ENCODE data around the gene AMTN. TPM values are rescaled to one million over a fixed set of nuclear protein-coding genes. Genes with fewer than 3 reads are reported as not detected.

AMTN gene, protein sequence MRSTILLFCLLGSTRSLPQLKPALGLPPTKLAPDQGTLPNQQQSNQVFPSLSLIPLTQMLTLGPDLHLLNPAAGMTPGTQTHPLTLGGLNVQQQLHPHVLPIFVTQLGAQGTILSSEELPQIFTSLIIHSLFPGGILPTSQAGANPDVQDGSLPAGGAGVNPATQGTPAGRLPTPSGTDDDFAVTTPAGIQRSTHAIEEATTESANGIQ
- polyA plus RNA-seq (2013, experiment 1 of 2) = not detected
- polyA plus RNA-seq (2013, experiment 2 of 2) = not detected

DNA sequence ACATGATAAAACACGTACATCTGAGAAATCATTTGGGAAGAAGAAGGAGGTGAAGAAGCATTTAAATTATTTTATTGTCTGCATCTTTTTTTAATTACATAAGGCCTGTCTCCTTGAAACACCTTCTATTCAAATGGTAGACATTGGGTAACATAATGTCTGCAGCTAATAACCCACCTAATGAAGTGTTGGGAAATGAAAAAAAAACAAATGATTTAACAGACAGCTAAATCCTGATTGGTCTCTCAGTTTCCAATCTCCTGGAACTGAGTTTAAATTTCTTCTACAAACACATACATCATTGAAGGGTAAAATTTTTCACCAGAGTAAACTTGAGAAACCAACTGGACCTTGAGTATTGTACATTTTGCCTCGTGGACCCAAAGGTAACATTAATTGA is at the start of gene AMTN:
Gene AMTN, plus strand, starts transcription at position 301 of the 400 bp plus-strand sequence. CDS start 209 bp downstream, outside the sequence.
- no CpG with 5 or more reads among the region's 2 CpGs for WGBS
- H2BK15ac ChIP-seq (ENCODE audit: low read depth, poor library complexity, severe bottlenecking) = no peak within 1 kb of the TSS

DNA sequence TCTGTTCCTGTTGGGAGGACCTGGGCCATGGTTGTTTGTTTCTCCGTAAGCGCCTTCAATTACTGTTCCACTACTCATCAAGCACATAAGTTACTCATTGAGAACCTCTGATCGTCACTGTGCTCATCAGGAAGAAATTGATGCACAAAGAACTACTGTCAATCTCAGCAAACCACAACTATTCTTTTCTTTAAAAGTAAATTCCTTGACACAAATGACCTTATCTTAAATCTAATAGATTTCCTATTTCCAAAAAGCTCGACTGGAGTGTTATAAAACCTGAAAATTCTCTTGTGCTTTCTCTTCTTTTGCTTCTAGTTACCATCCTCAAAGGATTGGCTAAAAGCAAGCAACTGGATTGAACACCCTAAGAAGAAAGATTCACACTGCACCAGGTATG is 46.5 kb upstream of the AMTN start, which contains the start of gene MUC7:
Gene MUC7, plus strand, starts transcription at position 301 of the 400 bp plus-strand sequence. CDS start 1,825 bp downstream, outside the sequence.
- Histone ChIP-seq H3K79me1 (replicated peaks; ENCODE audit: low read length, poor library complexity, severe bottlenecking) (no peaks in the 10 kb centered on the region), H3K4me1 (ENCODE audit: control insufficient read depth, insufficient read depth, low read depth, low read length) (no peaks in the 10 kb centered on the region), H3K23ac (ENCODE audit: low read length in 2 of 2) (no peak within 1 kb of the TSS), H2BK5ac (ENCODE audit: low read depth, low read length, poor library complexity, severe bottlenecking) (no peak within 1 kb of the TSS), H3K4ac (ENCODE audit: low read depth in 1 of 2, low read length in 2 of 2) (no peak within 1 kb of the TSS), H4K91ac (ENCODE audit: low read length) (no peak within 1 kb of the TSS), H3K4me3 (ENCODE audit: insufficient read depth in 1 of 2, low read depth in 1 of 2, low read length in 2 of 2) (no peak within 1 kb of the TSS), H3K36me3 (ENCODE audit: control insufficient read depth in 1 of 2, insufficient read depth in 2 of 2, low read depth in 1 of 2, low read length in 2 of 2) (no peaks in the 10 kb centered on the region), H3K18ac (ENCODE audit: low read depth in 1 of 2, low read length in 2 of 2) (no peak within 1 kb of the TSS), H2BK120ac (ENCODE audit: low read depth, low read length) (no peak within 1 kb of the TSS), H2BK15ac (ENCODE audit: low read depth, poor library complexity, severe bottlenecking) (no peak within 1 kb of the TSS), H2AK5ac (ENCODE audit: low read length, severe bottlenecking) (no peak within 1 kb of the TSS), H2BK12ac (ENCODE audit: low read length in 2 of 2) (no peak within 1 kb of the TSS), H3K14ac (ENCODE audit: low read length in 2 of 2) (no peak within 1 kb of the TSS), H3K27ac (ENCODE audit: low read length, poor library complexity, severe bottlenecking) (no peak within 1 kb of the TSS), H2AFZ (ENCODE audit: low read depth, low read length) (no peak within 1 kb of the TSS), H3K4me2 (ENCODE audit: low read length, poor library complexity, severe bottlenecking) (no peak within 1 kb of the TSS), H3K27me3 (ENCODE audit: control insufficient read depth in 1 of 2, insufficient read depth in 1 of 2, low read length in 2 of 2) (no peaks in the 10 kb centered on the region), H3K9me3 (ENCODE audit: control insufficient read depth, low read length) (no peaks in the 10 kb centered on the region), H4K8ac (ENCODE audit: low read length) (no peak within 1 kb of the TSS), H3K9ac (ENCODE audit: low read length) (no peak within 1 kb of the TSS)
- DNase-seq = no peak
- WGBS = 71% methylated on average over 4 of the region's 4 CpGs

More for the DNA sequence above, at the start of gene AMTN:
- H3K4ac ChIP-seq (ENCODE audit: low read depth in 1 of 2, low read length in 2 of 2) = no peak within 1 kb of the TSS
- H3K14ac ChIP-seq (ENCODE audit: low read length in 2 of 2) = no peak within 1 kb of the TSS
- no peak within 1 kb of the TSS for H3K27ac ChIP-seq (ENCODE audit: low read length, poor library complexity, severe bottlenecking)
- H2AK5ac ChIP-seq (ENCODE audit: low read length, severe bottlenecking) = no peak within 1 kb of the TSS
- H3K9ac ChIP-seq (ENCODE audit: low read length) = no peak within 1 kb of the TSS
- no peak within 1 kb of the TSS for H2BK12ac ChIP-seq (ENCODE audit: low read length in 2 of 2)
- H3K18ac ChIP-seq (ENCODE audit: low read depth in 1 of 2, low read length in 2 of 2) = no peak within 1 kb of the TSS
- no peak within 1 kb of the TSS for H2BK120ac ChIP-seq (ENCODE audit: low read depth, low read length)
- H3K4me2 ChIP-seq (ENCODE audit: low read length, poor library complexity, severe bottlenecking) = no peak within 1 kb of the TSS
- no peak within 1 kb of the TSS for H4K8ac ChIP-seq (ENCODE audit: low read length)
- H3K4me1 ChIP-seq (ENCODE audit: control insufficient read depth, insufficient read depth, low read depth, low read length) = no peaks in the 10 kb centered on the region
- H4K91ac ChIP-seq (ENCODE audit: low read length) = no peak within 1 kb of the TSS
- no peak within 1 kb of the TSS for H3K4me3 ChIP-seq (ENCODE audit: insufficient read depth in 1 of 2, low read depth in 1 of 2, low read length in 2 of 2)
- no peaks in the 10 kb centered on the region for H3K9me3 ChIP-seq (ENCODE audit: control insufficient read depth, low read length)
- H2BK5ac ChIP-seq (ENCODE audit: low read depth, low read length, poor library complexity, severe bottlenecking) = no peak within 1 kb of the TSS
- no peaks in the 10 kb centered on the region for H3K79me1 ChIP-seq (replicated peaks; ENCODE audit: low read length, poor library complexity, severe bottlenecking)
- DNase-seq = no peak
- no peak within 1 kb of the TSS for H2AFZ ChIP-seq (ENCODE audit: low read depth, low read length)
- H3K27me3 ChIP-seq (ENCODE audit: control insufficient read depth in 1 of 2, insufficient read depth in 1 of 2, low read length in 2 of 2) = peaks cover 0 to 3% of the 10 kb centered on the region in 2 experiments
- no peak within 1 kb of the TSS for H3K23ac ChIP-seq (ENCODE audit: low read length in 2 of 2)
- H3K36me3 ChIP-seq (ENCODE audit: control insufficient read depth in 1 of 2, insufficient read depth in 2 of 2, low read depth in 1 of 2, low read length in 2 of 2) = no peaks in the 10 kb centered on the region

DNA sequence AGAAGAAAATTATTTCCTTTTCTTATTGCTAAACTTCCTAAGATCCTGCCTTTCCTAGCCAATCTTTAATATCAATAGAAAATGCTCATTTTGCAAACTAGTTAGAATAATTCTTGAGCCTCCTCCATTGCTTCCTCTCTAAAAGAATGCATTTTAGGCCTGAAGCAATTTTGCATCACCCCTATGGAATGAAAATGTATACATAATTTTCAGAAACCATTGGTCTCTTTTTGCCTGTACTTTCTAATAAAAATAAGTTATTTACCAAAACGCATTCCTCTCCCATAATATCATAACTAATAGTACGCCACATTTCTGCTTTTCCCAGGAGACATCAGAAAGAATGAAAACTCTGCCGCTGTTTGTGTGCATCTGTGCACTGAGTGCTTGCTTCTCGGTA is 44.7 kb upstream of the AMTN start:
- Histone ChIP-seq H3K14ac (ENCODE audit: low read length in 2 of 2) (no peak overlapping the region), H4K91ac (ENCODE audit: low read length) (no peak overlapping the region), H2AFZ (ENCODE audit: low read depth, low read length) (no peak overlapping the region), H3K27ac (ENCODE audit: low read length, poor library complexity, severe bottlenecking) (no peak overlapping the region), H3K23ac (ENCODE audit: low read length in 2 of 2) (no peak overlapping the region), H4K8ac (ENCODE audit: low read length) (no peak overlapping the region), H3K4ac (ENCODE audit: low read depth in 1 of 2, low read length in 2 of 2) (no peak overlapping the region), H3K79me1 (replicated peaks; ENCODE audit: low read length, poor library complexity, severe bottlenecking) (no peaks in the 10 kb centered on the region), H2BK5ac (ENCODE audit: low read depth, low read length, poor library complexity, severe bottlenecking) (no peak overlapping the region), H2BK15ac (ENCODE audit: low read depth, poor library complexity, severe bottlenecking) (no peak overlapping the region), H3K9me3 (ENCODE audit: control insufficient read depth, low read length) (no peaks in the 10 kb centered on the region), H3K4me3 (ENCODE audit: insufficient read depth in 1 of 2, low read depth in 1 of 2, low read length in 2 of 2) (no peak overlapping the region), H3K36me3 (ENCODE audit: control insufficient read depth in 1 of 2, insufficient read depth in 2 of 2, low read depth in 1 of 2, low read length in 2 of 2) (no peaks in the 10 kb centered on the region), H3K4me1 (ENCODE audit: control insufficient read depth, insufficient read depth, low read depth, low read length) (no peaks in the 10 kb centered on the region), H3K27me3 (ENCODE audit: control insufficient read depth in 1 of 2, insufficient read depth in 1 of 2, low read length in 2 of 2) (no peaks in the 10 kb centered on the region), H3K9ac (ENCODE audit: low read length) (no peak overlapping the region), H2AK5ac (ENCODE audit: low read length, severe bottlenecking) (no peak overlapping the region), H2BK120ac (ENCODE audit: low read depth, low read length) (no peak overlapping the region), H3K4me2 (ENCODE audit: low read length, poor library complexity, severe bottlenecking) (no peak overlapping the region), H3K18ac (ENCODE audit: low read depth in 1 of 2, low read length in 2 of 2) (no peak overlapping the region), H2BK12ac (ENCODE audit: low read length in 2 of 2) (no peak overlapping the region)
- DNase-seq = no peak
- 75% methylated on average over 4 of the region's 4 CpGs for WGBS

DNA sequence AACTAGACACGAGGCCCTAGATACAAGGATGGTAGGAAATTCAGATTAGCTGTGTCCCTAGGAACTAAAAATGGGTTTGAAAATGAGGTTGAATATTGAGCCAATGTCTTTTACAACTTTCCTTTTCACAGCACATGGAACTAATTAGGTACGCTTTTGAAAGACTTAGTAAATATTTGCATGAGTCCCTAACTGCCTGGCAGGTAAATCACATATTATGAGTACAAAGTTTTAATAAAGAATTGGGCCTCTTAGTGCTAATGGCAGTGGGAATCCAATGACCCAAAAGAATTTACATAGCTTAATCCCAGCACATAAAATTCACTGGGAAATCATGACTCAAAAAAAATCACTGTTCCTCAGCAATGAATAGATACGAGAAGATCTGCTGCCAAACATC is 29.6 kb upstream of the AMTN start:
- Histone ChIP-seq H3K79me1 (replicated peaks; ENCODE audit: low read length, poor library complexity, severe bottlenecking) (no peaks in the 10 kb centered on the region), H3K9ac (ENCODE audit: low read length) (no peak overlapping the region), H3K27ac (ENCODE audit: low read length, poor library complexity, severe bottlenecking) (no peak overlapping the region), H3K4me2 (ENCODE audit: low read length, poor library complexity, severe bottlenecking) (no peak overlapping the region), H3K14ac (ENCODE audit: low read length in 2 of 2) (no peak overlapping the region), H3K27me3 (ENCODE audit: control insufficient read depth in 1 of 2, insufficient read depth in 1 of 2, low read length in 2 of 2) (peaks cover 0 to 4% of the 10 kb centered on the region in 2 experiments), H2BK120ac (ENCODE audit: low read depth, low read length) (no peak overlapping the region), H2AFZ (ENCODE audit: low read depth, low read length) (no peak overlapping the region), H2BK15ac (ENCODE audit: low read depth, poor library complexity, severe bottlenecking) (no peak overlapping the region), H2AK5ac (ENCODE audit: low read length, severe bottlenecking) (no peak overlapping the region), H3K9me3 (ENCODE audit: control insufficient read depth, low read length) (no peaks in the 10 kb centered on the region), H3K4ac (ENCODE audit: low read depth in 1 of 2, low read length in 2 of 2) (no peak overlapping the region), H3K18ac (ENCODE audit: low read depth in 1 of 2, low read length in 2 of 2) (no peak overlapping the region), H3K23ac (ENCODE audit: low read length in 2 of 2) (no peak overlapping the region), H4K8ac (ENCODE audit: low read length) (no peak overlapping the region), H4K91ac (ENCODE audit: low read length) (no peak overlapping the region), H3K36me3 (ENCODE audit: control insufficient read depth in 1 of 2, insufficient read depth in 2 of 2, low read depth in 1 of 2, low read length in 2 of 2) (no peaks in the 10 kb centered on the region), H3K4me1 (ENCODE audit: control insufficient read depth, insufficient read depth, low read depth, low read length) (no peaks in the 10 kb centered on the region), H3K4me3 (ENCODE audit: insufficient read depth in 1 of 2, low read depth in 1 of 2, low read length in 2 of 2) (no peak overlapping the region), H2BK12ac (ENCODE audit: low read length in 2 of 2) (no peak overlapping the region), H2BK5ac (ENCODE audit: low read depth, low read length, poor library complexity, severe bottlenecking) (no peak overlapping the region)
- DNase-seq = no peak
- WGBS = 81% methylated on average over 2 of the region's 3 CpGs
